Measurements from ENCODE around the gene HPS4. TPM values are rescaled to one million over a fixed set of nuclear protein-coding genes. Genes with fewer than 3 reads are reported as not detected.

HPS4 gene
- total and polyA plus RNA-seq, 2 of the 8 experiments (the other 6 are each of a cell fraction or from before 2014, with no cell fraction given) = 28.0 to 35.2 TPM

GRCh38 chr22:26485013-26485412, 1.4 kb upstream of the HPS4 start:
- no peaks in the 10 kb centered on the region for H3K9me3 ChIP-seq (ENCODE audit: insufficient read depth in 2 of 2, low read depth in 1 of 2, low read length in 1 of 2)
- H4K20me1 ChIP-seq (replicated peaks in 1 of 2; ENCODE audit: control insufficient read depth in 1 of 2, insufficient read depth in 2 of 2, low read length in 2 of 2) = peaks cover 2% of the 10 kb centered on the region in 2 experiments
- H4K8ac ChIP-seq (ENCODE audit: extremely low read depth, insufficient read depth, low read length) = no peak overlapping the region
- no peak for TF ChIP-seq NRF1 (IDR thresholded peaks at IDR 0.05; ENCODE audit: low read depth, low read length)
- no peak for TF ChIP-seq JUN (IDR thresholded peaks at IDR 0.05; ENCODE audit: low read depth, low read length)
- TF ChIP-seq EGR1 (IDR thresholded peaks at IDR 0.05; ENCODE audit: borderline replicate concordance, low read depth, low read length) = no peak
- TF ChIP-seq HDAC6 (IDR thresholded peaks at IDR 0.05; ENCODE audit: low read depth, low read length) = no peak
- no peak for TF ChIP-seq MAX (IDR thresholded peaks at IDR 0.05)
- no peak for TF ChIP-seq CHD2 (IDR thresholded peaks at IDR 0.05; ENCODE audit: low read length)
- H2AFZ ChIP-seq (ENCODE audit: low read length) = no peak overlapping the region
- no peak for FAIRE-seq
- WGBS, 2 experiments (ENCODE audit: extremely low coverage in 1 of 2, insufficient coverage in 1 of 2, insufficient read length in 1 of 2, insufficient replicate concordance in 2 of 2, low coverage in 1 of 2, low lambda C conversion rate in 2 of 2, missing lambda C conversion rate in 1 of 2) = 88% methylated on average over 7 of the region's 7 CpGs; no CpG with 5 or more reads in 1 of the 2 experiments
- H3K23me2 ChIP-seq (ENCODE audit: low read depth, low read length) = peaks cover 11% of the 10 kb centered on the region
- H2BK5ac ChIP-seq (ENCODE audit: low read depth, low read length) = no peak overlapping the region
- ChIA-PET CTCF (ENCODE audit: partially characterized antibody) (interaction anchor here (1.0 to 1.5 kb wide), 3 partner anchors 17 to 184 kb away, joined by 3 to 6 read pairs (median 4); no protein-coding TSS in a partner anchor), POLR2A (ENCODE audit: partially characterized antibody) (interaction anchor here (0.9 to 3.3 kb wide), 9 partner anchors 10 to 176 kb away, joined by 3 to 27 read pairs (median 9); partner anchors contain the start of gene TFIP11)
- H3K9ac ChIP-seq (replicated peaks in 1 of 4; ENCODE audit: extremely low read depth in 1 of 4, low read depth in 3 of 4, low read length in 3 of 4) = peak overlapping the region in 1 of 4 experiments; percentile 8; a peak in 1 of 7 replicates
- no peak overlapping the region for H3K14ac ChIP-seq (ENCODE audit: insufficient read length)
- no peak for DNase-seq (ENCODE audit: low read depth in 1 of 2, low spot score in 2 of 2)
- no peak overlapping the region for H2BK12ac ChIP-seq (ENCODE audit: low read depth, low read length)
- no peak overlapping the region for H3K56ac ChIP-seq (replicated peaks; ENCODE audit: insufficient read length, low read depth, low read length)
- H2BK20ac ChIP-seq (ENCODE audit: low read length) = no peak overlapping the region
- no peaks in the 10 kb centered on the region; a peak in 1 of 7 replicates for H3K27me3 ChIP-seq (replicated peaks in 1 of 4; ENCODE audit: control insufficient read depth in 3 of 4, extremely low read depth in 1 of 4, insufficient read depth in 3 of 4, low read length in 3 of 4)
- no peak overlapping the region for H4K5ac ChIP-seq (ENCODE audit: insufficient read length, low read depth, low read length)
- H2BK120ac ChIP-seq (replicated peaks; ENCODE audit: low read depth, low read length) = no peak overlapping the region
- no peak overlapping the region for H4K91ac ChIP-seq (replicated peaks; ENCODE audit: insufficient read length, low read length)
- H3K4me1 ChIP-seq (replicated peaks in 1 of 4; ENCODE audit: control insufficient read depth in 3 of 4, insufficient read depth in 4 of 4, low read length in 3 of 4) = peaks cover 0 to 14% (median 6%) of the 10 kb centered on the region in 4 experiments; a peak in 5 of 7 replicates
- H3K18ac ChIP-seq (ENCODE audit: extremely low read depth, low read length) = no peak overlapping the region
- no peak overlapping the region for H3K23ac ChIP-seq (ENCODE audit: insufficient read length)
- peaks cover 6% of the 10 kb centered on the region; the same call in 1 of the 2 replicates for H3K79me1 ChIP-seq (ENCODE audit: low read depth, low read length)
- H3K4me2 ChIP-seq (ENCODE audit: insufficient read depth in 1 of 2, low read depth in 2 of 2, low read length in 2 of 2) = peak overlapping the region; percentile 79 to 96
- peaks cover 12 to 51% of the 10 kb centered on the region in 2 experiments for H3K79me2 ChIP-seq (ENCODE audit: control insufficient read depth in 1 of 2, insufficient read depth in 2 of 2, low read length in 2 of 2)
- H3K36me3 ChIP-seq (ENCODE audit: control insufficient read depth in 2 of 4, insufficient read depth in 4 of 4, low read length in 3 of 4) = peaks cover 9 to 24% (median 24%) of the 10 kb centered on the region in 4 experiments
- no peak overlapping the region for H2AK5ac ChIP-seq (ENCODE audit: low read depth, low read length)
- peak overlapping the region in 2 of 4 experiments; percentile 89 to 90; a peak in 4 of 8 replicates for H3K4me3 ChIP-seq (ENCODE audit: extremely low read depth in 1 of 4, insufficient read depth in 2 of 4, low read depth in 3 of 4, low read length in 4 of 4)
- no peak overlapping the region for H3K27ac ChIP-seq (ENCODE audit: low read depth, low read length)
- no peak overlapping the region for H2BK15ac ChIP-seq (ENCODE audit: low read length)
- no peak overlapping the region for H3K4ac ChIP-seq (replicated peaks; ENCODE audit: insufficient read length, low read depth, low read length)

All from H1 (cell line).